Neural crest cell (in vitro differentiated cells): Measurements from ENCODE around the gene DBN1. TPM values are rescaled to one million over a fixed set of nuclear protein-coding genes. Genes with fewer than 3 reads are reported as not detected.
A peak's percentile ranks its signal among the peaks of the same experiment; 100 is the strongest.

ENCODE experiments used
- DNase-seq: peaks from one replicate; pipeline ENCODE4 v3.0.0; 2021; ENCODE audit warnings: low read depth, mixed read lengths, low spot score
- H3K27ac Mint-ChIP-seq: one replicate; pipeline ENCODE4 v1.8.0; 2021; ENCODE audit warnings: mild to moderate bottlenecking, mixed read lengths; ENCODE audit not compliant: unreplicated experiment
- H3K27me3 Mint-ChIP-seq: 2 replicates; pipeline ENCODE4 v1.8.0; 2021; ENCODE audit warnings: low read depth, mild to moderate bottlenecking, mixed read lengths
- H3K36me3 Mint-ChIP-seq: 2 replicates; pipeline ENCODE4 v1.8.0; 2021; ENCODE audit warnings: low read depth, mild to moderate bottlenecking, mixed read lengths
- H3K4me1 Mint-ChIP-seq: 2 replicates; pipeline ENCODE4 v1.8.0; 2021; ENCODE audit warnings: mixed read lengths
- H3K4me3 Mint-ChIP-seq: one replicate; pipeline ENCODE4 v1.8.0; 2021; ENCODE audit warnings: mild to moderate bottlenecking, mixed read lengths
- H3K9me3 Mint-ChIP-seq: 2 replicates; pipeline ENCODE4 v1.8.0; 2021; ENCODE audit warnings: mixed read lengths
- CTCF ChIP-seq: fragments of 200-600 bp; sonication (generic); conservative IDR thresholded peaks from 2 replicates; pipeline ENCODE4 v1.5.0; 2021; ENCODE audit warnings: antibody characterized with exemption, mild to moderate bottlenecking
- total RNA-seq: library from RNA; stranded (reverse); gene quantifications from 2 replicates; pipeline ENCODE4 v1.2.1, GENCODE V29; 2021

The DBN1 gene
- total RNA-seq, 1 donor from 2014 or later, result 410 TPM

DNA sequence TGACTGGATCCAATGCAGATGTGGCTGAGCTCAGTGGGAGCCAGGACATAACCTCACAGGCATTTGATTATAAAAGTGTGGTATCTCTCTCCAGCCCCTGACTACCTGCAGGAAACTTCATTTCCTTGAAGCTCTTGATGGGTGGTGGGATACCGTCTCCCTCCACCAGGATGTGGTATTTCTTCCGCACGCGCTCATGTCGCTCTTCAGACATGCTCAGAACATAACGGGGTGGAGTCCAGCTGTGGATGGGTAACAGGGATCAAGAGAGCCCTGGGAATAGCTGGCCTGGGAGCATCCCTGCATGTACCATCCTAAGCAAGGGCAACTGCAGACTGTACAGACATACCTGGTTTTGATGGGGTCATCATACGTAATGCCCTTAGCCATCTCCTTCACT, 42.1 kb upstream of the DBN1 start:
- H3K27me3 Mint-ChIP-seq, result peaks cover 2% of the 10 kb centered on the region
- no peak overlapping the region for H3K27ac Mint-ChIP-seq
- no peaks in the 10 kb centered on the region for H3K9me3 Mint-ChIP-seq
- H3K4me3 Mint-ChIP-seq, result peak overlapping the region; percentile 95
- H3K36me3 Mint-ChIP-seq, result peaks cover 9% of the 10 kb centered on the region
- no peak for TF ChIP-seq CTCF
- DNase-seq, result no peak
- H3K4me1 Mint-ChIP-seq, result peaks cover 25% of the 10 kb centered on the region

DNA sequence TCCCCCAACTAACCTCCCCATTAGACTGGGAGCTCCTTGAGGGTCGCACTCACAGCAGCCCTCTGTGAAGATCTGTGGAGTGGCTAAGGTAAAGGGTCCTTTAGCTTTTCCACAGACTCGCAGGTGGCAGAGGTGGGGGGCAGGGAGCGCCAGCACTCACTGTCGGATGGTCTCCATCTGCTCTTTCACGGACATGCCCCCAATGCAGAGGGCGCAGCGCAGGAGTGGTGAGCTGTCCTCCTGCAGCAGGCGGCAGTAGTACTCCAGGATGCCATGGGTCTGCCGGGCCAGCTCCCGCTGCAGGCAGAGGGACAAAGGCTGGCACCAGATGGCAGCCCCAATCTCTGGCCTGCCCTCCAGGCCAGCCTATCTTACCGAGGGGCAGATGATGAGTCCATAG, 41.1 kb upstream of the DBN1 start:
- Mint-ChIP-seq H3K4me1 (peaks cover 28% of the 10 kb centered on the region), H3K36me3 (peaks cover 9% of the 10 kb centered on the region), H3K9me3 (no peaks in the 10 kb centered on the region), H3K27me3 (peaks cover 2% of the 10 kb centered on the region), H3K4me3 (peak overlapping the region; percentile 95), H3K27ac (no peak overlapping the region)
- TF ChIP-seq CTCF, result no peak
- DNase-seq, result no peak

DNA sequence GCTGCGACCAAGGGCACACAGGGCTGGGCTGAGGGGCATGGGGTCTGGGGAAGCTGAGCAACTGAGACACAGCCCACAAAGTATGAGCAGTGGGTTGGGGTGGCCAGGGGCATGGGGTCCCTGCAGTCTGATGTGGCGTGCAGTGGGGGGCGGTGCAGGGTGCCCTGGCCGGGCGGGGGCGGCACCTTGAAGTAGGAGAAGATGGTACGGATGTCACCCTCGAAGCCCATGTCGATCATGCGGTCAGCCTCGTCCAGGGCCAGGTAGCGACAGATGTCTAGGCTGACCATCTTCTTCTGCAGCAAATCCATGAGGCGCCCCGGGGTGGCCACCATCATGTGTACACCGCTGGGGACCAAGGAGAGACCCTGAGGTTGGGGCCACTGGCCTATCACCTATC, 40.1 kb upstream of the DBN1 start:
- no peak for DNase-seq
- peaks cover 28% of the 10 kb centered on the region for H3K4me1 Mint-ChIP-seq
- H3K27ac Mint-ChIP-seq, result no peak overlapping the region
- peaks cover 9% of the 10 kb centered on the region for H3K36me3 Mint-ChIP-seq
- peaks cover 2% of the 10 kb centered on the region for H3K27me3 Mint-ChIP-seq
- no peak for TF ChIP-seq CTCF
- no peaks in the 10 kb centered on the region for H3K9me3 Mint-ChIP-seq
- peak overlapping the region; percentile 95 for H3K4me3 Mint-ChIP-seq

GRCh38 chr5:177512736-177513380, 39.4 kb upstream of the DBN1 start:
- Mint-ChIP-seq H3K27me3 (peaks cover 2% of the 10 kb centered on the region), H3K9me3 (no peaks in the 10 kb centered on the region), H3K4me3 (no peak overlapping the region), H3K36me3 (peaks cover 9% of the 10 kb centered on the region), H3K4me1 (peaks cover 29% of the 10 kb centered on the region), H3K27ac (no peak overlapping the region)
- no peak for TF ChIP-seq CTCF
- DNase-seq, result no peak

DNA sequence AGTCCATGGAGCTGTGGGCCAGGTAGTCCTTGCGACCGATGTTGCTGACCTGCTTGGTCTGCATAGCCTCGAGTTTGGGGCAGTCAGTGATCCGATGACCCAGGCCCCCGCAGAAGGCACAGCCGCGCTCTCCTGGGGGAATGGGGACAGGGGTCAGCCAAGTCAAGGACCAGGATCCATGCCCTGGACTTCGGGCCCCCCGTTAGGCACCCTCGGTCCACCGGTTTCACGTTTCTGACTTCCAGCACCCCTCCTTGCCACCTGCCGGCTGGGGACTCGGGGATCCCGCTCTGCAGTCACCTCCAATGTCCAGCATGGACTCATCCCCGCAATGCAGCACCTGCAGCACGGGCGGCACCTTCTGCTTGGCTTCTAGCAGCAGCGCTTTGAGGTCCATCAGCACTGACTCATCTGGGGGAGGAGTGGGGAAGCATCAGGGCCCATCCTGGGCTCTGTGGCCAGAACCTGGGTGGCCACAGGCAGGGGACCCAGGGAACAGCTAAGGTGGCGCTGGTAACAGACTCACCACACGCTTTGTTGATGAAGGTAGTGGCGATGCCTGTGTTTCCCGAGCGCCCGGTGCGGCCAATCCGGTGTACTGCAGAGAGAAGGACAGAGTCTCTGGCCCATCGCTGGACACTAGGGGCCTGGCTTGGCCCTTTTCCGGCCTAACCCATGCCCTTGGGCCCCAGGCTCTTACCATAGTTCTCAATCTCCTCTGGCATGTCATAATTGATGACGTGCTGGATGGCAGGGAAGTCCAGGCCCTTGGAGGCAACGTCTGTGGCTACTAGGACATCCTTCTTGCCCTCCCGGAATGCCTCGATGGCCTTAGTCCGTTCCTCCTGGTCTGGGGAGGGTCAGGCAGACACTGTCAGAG, 38.6 kb upstream of the DBN1 start:
- no peak for DNase-seq

More for the DNA sequence above, 38.6 kb upstream of the DBN1 start:
- Mint-ChIP-seq H3K27ac (no peak overlapping the region), H3K4me3 (peak overlapping the region; percentile 27), H3K9me3 (no peaks in the 10 kb centered on the region), H3K4me1 (peaks cover 27% of the 10 kb centered on the region), H3K27me3 (peaks cover 2% of the 10 kb centered on the region), H3K36me3 (peaks cover 13% of the 10 kb centered on the region)
- TF ChIP-seq CTCF, result no peak
